Stimulated activated CD8-positive, alpha-beta memory T cell treated with anti-CD3 and anti-CD28 coated beads, Interleukin-15, amount 100 ng/mL, for 4 hours (primary cell): ENCODE data around the gene PRKN.

ENCODE experiments used
- DNase-seq, 2 donors: peaks; one replicate each; pipeline ENCODE4 v3.0.0-alpha.2; 2020; ENCODE audit warnings: low read depth in 2 of 2

PRKN gene

DNA sequence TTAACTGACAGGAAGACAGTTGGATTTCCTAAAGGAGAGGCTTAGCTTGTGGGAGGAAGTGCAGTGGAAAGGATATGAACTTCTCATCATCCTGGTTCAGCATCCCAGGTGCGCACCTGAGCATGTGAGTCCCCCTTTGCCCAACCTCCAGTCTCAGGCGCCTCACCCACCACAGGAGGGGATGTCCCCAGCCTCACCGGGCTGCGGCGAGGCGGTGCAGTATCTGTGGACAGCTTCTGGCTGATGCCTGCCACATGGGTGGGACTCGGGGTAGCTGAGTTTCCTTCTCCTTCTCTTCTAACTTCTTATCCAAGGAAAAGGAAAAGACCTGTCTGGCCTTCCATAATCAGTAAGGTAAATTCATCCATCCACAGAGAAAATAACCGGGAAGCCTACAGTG, 914.4 kb downstream of the PRKN start:
- no peak for DNase-seq

DNA sequence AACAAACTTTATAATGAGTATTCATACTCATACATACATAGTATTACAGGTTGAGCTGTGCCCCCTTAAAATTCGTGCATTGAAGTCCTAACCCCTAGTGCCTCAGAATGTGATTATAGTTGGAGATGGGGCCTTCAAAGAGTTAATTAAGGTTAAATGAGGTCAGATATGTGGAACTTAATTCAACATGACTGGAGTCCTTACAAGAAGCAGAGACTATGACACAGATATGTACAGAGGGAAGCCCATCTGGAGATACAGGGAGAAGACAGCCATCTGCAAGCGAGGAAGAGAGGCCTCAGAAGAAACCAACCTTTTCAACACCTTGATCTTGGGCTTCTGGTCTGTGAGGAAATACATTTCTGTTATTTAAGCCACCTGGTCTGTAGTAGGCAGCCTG, 917.6 kb downstream of the PRKN start:
- no peak for DNase-seq

DNA sequence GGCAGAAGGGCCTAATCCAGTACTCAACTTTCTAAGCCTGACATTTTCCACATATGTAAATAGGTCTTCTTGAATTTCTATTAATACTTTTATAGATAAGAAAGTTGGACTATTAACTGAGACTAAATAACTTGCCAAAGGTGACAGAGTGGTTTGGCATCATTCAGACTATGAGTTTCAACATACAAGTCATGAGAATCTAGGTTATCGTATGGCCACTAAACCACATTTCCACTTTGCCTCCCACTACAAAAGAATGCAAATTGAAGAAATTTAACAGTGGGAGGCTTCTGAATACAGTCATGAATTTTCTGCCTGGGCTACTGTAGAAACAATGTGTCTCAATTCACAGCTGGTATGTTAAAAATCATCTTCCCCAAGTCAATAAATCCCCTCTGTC, 922.7 kb downstream of the PRKN start:
- DNase-seq: no peak

DNA sequence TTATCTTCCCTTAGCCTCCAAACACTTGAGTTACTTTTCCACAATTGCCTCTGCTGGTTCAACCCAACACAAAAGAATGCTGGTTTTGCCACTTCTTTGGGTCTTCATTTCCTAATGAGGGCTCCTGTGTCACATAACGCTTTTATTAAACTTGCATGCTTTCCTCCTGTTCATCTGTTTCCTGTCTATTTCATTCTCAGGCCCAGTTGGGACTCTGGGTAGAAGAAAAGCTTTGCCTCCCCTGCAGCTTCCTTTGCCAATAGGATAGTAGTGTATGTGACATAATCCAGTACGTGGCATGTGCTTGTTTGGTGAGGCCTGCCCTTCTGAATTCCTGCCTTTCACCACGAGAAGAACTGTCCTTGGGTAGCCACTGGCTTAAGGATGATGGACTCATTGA, 924.4 kb downstream of the PRKN start:
- DNase-seq: no peak

DNA sequence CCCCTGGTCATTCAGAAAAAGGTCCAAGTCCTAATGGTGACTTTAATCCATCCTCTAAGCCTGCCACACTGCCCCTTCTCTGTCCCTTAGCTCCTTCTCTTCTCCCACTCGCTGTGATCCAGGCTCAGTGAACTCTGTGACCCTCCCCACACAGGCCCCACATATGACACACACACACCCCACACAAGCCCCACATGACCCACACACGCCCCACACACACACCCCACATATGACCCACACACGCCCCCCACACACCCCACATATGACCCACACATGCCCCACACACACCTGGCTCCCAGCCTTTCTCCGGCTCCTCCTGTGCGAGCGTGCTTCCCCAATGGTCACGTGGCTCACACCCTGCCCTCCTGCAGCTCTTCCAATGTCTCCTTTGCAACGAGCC, 925.3 kb downstream of the PRKN start:
- no peak for DNase-seq

DNA sequence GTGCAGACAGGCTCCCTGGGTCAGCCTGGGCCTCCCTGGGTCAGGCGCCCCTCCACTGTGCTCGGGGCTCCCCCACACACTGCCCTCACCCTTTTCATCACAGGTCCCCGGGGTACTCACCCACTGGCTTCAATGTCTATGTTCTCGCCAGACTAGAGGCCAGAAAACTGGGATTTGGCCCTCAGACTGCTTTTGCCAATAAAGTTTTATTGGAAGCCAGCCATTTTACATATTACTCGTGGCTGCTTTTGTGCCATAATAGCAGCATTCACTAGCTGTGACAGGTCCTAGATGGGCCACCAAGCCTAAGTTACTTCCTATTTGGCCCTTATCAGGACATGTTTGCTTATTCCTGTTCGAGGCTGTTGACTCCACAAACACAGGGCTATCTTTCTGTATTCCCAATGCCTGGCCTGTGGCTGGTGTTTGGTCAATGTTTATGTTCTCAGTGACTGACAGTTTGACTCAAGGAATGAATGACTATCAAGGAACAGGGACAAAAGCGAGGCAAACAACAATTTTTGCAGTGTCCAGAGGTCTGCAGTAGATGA, 928.6 kb downstream of the PRKN start:
- no peak for DNase-seq

DNA sequence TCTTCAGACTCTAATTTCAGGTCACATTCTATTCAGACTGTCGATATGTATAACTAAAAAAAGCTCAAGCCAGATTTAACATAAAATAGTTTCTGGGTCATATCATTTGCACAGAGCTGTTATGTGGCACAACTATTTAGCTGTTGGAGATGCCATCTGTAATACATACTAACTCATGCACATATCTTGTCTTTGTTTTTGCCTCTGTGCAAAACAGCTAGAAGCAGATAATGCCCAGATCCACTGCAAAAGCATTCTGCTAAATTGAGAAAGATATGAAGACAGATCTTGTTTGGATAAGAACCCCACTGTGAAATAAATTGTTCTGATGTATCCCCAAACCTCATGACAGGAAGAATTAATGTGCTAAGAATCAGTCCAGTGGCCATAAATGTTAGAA, 930.9 kb downstream of the PRKN start:
- no peak for DNase-seq

DNA sequence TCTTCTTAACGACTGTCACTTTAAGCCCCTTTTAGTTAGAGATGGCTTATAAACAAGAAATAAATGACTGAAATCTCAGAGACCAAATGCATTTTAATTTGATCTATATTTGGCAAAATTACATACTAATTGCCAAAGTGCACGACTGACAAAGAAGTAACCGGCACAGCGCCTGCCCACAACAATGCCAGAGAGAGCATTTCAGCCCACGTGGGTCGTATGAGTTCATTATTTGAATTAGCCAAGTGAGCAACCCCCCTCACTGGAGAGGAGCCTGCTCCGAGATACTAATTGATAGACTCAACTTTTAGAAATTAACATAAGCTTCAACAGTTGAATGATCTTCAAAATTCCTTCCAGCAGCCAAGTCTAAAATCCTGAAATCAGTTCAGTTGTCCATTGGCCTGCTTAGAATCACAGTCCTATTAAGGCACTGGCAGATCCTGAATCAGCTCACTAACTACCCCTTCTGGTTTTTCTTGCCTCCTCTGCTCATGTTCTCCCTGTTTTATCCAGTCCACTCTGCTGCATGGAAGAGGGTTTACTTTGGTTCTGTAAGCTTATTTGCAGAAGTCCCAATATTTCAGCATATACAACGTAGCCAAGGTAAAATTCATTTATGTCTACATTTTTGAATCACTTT, 934.6 kb downstream of the PRKN start:
- no peak for DNase-seq

DNA sequence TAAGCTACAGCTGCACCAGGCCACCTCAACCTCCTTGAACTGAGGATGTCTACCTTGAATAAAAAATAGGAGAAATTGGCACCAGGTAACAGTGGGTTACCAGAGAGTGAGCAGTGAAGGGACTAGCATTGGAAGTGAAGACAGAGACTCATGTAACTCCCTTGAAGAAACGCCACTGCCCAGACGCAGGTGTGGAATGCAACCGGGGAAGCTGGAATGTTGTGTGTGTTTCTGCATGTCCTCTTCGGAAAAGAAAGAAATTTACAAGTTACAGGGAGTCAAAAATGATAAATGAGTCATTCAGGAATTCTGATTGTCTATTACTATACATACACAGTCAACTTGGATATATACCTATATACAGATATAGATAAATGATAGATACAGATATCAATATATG, 939.0 kb downstream of the PRKN start:
- no peak for DNase-seq

DNA sequence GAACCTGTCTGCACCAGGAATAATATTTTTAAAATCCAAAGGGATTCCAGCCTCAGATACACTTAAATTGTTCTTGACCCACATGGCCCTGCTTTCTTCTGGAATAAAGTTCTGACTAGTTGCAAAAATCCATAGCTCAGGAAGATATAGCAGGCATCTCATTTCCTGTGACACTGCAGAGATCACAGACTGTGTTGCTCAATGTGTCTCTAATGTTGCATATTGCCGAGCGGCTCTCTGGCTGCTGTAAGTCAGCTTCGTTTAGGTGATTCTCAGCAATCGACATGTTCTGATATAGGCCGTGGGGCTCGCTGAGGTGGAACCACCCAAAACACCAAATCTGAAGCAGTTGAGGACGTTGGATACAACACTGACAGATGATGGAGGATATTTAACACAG, 955.4 kb downstream of the PRKN start:
- DNase-seq: no peak

DNA sequence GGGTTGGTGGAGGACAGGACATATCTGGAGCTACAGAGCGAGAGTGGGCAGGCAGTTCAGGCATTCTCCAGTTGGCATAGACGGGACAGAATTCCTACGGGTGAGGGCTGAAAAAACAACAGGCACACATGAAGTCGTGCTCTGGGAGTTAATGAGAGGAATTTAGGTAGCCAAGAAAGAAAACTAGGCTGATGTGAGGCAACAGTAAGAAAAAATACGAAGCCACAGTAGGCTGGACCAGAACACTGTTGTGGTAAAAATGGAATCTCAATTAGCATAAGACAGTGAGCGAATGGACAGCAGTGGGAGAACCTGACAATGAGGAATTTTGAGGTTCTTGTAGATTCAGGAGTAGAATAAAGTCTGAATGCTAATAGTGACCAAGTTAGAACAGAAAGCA, 965.6 kb downstream of the PRKN start:
- DNase-seq: no peak

DNA sequence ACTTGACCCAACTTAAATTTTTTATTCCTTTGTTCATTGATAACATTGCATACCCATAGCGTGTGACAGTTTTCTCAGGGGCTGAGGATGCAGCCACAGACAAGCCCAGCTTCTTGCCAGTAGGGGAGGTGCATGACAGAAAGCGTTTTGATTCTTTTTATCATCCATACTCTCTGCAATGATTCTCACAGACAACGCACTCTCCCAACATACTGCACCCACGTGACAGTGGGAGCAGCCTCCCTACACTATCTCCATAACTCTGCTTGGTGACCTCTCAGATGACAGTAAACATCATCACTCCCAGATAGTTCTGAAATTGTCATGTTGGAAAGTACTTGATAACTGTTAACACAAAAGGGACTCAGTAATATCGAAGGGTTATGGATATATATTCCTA, 972.5 kb downstream of the PRKN start:
- DNase-seq: no peak

DNA sequence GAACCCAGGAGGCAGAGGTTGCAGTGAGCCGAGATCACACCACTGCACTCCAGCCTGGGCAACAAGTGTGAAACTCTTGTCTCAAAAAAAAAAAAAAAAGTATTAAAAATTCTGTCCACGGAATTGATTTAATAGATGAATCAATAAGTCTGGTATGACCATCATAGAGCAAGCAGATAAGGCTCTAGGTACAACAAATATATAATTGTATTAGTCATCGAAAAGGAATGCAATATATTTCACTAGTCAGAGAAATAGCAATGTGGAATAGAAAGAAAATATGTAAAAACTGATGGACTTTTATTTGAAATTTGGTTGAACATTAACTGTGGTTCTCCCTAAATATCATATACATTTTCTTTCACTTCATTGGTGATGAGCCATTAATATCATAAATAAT, 976.9 kb downstream of the PRKN start:
- DNase-seq: no peak

DNA sequence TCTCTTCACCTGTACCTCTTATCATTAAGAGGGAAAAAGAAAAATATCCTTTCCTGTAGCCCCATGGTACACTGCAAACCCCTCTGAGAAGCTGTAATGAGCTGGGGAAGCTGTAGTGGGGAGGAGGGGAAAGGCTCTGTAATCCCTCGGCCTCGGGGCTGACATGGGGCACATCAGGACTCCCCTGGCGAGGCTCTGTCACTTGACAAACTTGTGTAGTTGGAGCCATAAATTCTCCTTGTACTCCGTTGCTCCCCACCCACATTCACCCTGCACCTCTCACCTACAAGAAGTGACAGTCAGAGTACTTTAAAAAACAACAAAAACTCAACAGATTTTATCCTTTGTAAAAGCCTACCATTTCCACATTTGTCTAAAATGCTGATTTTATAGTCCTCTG, 978.0 kb downstream of the PRKN start:
- no peak for DNase-seq

DNA sequence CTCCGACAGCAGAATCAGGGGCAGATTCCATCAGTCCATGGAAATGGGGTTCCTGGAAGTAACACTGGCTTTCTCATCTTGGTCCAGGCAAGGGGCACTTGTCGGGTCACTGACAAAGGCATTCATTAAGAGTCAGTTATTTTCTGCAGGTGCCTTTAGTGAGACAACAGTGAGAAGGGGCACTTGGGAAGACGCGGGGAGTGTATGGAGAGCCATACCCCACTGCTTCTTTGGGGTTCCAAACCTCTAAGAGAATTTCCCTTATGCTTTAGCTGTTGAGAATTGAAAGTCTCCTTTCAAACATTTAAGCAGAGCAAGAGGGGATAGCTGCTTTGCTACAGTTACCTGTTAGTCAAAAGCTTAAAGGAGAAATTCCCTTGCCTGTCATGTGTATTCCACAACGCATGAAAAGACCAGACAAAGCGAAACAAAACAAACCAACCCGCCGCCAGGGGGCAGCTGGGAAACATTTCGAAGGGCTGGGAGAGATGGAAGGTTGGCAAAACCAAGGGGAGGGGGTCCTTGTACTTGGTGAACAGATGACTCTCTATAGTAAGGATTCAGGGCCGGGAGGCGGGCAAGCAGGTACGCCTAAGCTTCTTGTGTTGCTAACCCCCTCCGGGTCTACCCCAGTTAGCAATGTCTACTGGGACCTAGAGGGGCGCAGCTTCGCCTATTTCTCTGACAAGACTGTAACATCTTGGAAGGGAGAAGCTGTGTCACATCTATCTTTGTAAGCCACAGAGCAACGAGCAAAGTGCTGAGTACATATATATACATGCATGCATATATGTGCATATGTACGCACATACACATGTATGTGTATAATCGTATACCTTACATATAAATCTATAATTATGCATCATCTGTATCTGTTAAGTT, 978.8 kb downstream of the PRKN start:
- no peak for DNase-seq

DNA sequence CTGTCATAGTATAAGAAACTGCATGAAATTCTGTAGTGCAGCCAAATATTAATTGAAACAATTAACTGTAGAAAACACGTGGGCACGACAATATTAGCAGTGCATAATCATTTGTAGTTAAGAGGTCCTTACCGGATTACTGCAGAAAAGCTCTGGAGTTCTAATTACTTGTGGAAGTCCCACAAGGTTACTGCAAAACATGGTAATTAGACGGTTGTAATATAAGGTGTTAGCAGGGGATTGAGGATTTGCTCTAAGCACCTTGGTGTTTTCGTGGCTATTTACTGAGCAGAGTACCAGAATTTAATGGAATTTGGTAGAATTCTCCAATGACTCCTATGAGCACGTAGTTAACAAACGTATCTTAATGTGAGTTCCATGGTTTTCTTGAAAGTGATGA, 980.1 kb downstream of the PRKN start:
- no peak for DNase-seq

DNA sequence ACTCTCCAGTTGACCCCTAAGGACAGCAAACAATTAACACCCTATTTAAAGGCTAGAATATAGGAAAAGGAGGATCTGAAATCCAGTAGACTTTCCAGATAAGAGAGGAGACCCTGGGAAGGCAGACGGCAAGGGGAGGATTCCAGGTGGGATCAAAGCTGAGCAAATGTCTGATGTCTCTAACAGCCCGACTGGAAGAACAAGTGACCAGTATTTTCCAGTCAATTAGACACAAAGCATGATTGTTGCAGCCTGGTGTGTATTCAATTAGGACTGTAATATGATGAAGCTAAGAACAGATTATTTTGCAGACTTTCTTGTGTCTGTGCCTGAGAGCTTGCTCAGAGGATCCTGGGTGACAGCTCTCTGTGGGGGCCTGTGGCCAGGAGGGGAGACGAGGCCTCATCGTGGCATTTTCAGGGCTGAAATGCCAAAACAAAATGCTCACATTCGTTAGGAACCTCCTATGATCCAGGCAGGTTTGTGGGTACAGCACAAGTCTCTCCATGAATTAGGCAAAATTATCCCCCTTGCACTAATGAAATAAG, 981.9 kb downstream of the PRKN start:
- DNase-seq: no peak

DNA sequence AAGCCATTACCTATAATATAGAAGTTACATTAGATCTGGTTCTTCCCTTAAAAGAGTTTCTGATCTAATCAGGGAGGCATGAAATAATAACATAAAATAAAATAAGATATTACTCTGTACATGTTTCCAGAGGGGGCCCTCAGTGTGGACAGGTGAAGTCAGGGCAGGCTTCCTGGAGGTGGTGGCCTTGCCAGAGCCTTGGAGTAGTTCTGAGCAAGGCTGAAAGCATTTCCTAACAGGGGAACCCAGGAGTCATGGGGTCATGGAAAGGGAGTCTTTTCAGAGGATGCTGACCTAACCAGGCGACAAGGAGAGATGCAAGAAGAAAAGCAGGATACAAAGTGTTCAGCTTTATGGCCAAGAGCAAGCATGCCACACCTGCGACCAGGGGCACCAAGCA, 982.4 kb downstream of the PRKN start:
- no peak for DNase-seq

DNA sequence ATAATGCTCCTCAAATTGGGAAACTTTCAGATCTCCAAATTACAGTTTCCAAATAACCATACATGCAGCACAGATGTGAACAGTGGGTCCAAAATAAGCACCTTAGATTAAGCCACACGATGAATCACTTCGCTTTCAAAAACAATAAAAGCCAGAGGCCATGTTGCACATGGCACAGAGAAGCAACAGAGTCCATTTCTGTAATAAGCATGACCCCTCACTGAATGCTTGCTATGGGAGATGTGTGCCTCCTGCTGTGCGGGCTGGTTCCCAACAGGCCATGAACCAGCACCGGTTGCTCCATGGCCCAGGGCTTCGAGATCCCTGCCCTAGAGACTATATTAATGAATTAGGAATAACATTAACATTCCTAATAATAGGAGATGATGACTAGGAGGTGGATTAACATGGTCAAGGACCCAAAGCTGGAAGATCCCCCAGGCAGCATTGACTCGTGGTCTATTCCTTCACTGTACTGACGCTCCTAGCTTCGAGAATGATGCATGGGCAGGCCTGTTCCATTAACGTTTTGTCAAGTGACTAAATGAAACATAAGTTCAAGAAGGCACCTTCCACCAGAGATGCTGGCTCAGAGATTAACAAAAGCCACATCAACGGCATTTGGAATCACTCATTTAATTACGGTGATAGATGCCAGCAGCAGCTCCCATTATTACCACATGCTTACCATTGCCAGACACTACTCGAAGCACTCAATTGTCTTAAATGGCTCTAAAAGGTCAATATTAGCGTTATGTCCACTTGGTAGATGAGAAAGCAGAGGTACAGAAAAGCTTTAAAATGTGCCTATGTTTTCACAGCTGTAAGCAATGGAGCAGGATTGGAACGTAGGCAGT, 983.1 kb downstream of the PRKN start:
- no peak for DNase-seq

DNA sequence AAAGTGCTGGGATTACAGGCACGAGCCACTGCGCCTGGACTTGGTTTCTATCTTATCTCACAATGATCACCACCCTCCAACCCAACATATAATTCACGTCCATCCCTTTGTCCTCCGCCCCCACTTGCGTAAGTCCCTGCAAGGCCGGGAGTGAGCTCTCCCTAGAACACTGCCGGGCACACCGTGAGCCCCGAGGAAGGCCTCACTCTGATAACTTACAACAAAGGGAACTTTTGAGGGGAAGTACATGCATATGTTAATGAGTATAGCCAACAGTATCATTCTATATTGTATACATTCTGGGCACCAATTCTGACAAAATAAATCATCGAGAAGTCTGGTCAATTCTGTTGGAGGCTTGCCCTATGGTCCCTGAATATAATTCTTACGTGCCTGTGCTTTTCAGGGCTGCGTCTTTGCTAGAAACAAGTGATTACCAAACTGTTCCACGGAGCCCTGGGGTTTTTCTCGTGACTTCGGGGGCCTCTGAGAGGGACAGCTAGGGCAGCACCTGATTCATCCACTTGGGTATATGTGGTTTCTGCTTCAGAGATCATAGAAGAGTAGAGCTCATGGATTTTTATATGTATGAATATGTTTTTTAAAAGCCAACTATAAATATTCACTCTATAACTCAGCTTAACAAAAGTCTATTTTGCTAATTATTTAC, 983.9 kb downstream of the PRKN start:
- no peak for DNase-seq

DNA sequence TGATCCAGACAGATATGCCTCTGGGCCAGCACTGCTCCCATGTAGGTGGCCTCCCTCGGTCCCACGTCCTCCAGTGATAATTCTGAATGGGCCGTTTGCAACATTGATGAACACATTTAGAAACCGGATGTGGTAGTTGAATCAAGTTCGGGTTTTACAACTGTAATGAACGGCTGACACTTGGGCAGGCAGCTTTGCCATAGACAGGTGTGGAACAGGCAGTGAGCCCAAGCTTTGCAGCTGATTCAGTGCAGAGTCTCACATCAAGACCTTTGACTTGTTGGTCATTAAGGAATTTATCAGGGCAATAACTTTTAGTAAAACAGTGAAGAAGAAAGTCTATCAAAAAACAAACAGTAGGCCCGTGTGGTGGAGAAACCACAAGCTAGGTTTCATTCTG, 987.1 kb downstream of the PRKN start:
- no peak for DNase-seq
